Right ventricle myocardium inferior (tissue), 1 donor: ENCODE measurements around the gene MAP2K1. TPM values are rescaled to one million over a fixed set of nuclear protein-coding genes. Genes with fewer than 3 reads are reported as not detected.

Experiments
- ATAC-seq: fragments of 200-7000 bp; cut with Tn5 transposase; one replicate; pipeline ENCODE4 v1.9.1; 2020; ENCODE audit warnings: mild to moderate bottlenecking, moderate library complexity
- DNase-seq: peaks from one replicate; pipeline ENCODE4 v3.0.0; 2021; ENCODE audit errors: missing footprints
- intact Hi-C: fragments of 100-400 bp; cut with DNase I; formaldehyde crosslinking; loops from one replicate; pipeline ENCODE4 v1.11.0; 2022
- total RNA-seq: library from RNA; stranded (reverse); fragmentation: NEBNext Ultra II Directional; extraction: Animal tissue kit (Norgen Biotek cat#: 25700); gene quantifications from one replicate; pipeline ENCODE4 v1.2.1, GENCODE V29; 2021
- donor health status: DM: no; HTN: yes; CAD: no; lungs with severe emphysema.

Gene MAP2K1
- total RNA-seq, 1 donor from 2014 or later, result 47.3 TPM

GRCh38 chr15:66412220-66412619 is 25.5 kb downstream of the MAP2K1 start:
- ATAC-seq, result no peak
- intact Hi-C loops, result no loop called here
- no peak for DNase-seq

- ATAC-seq (no peak), DNase-seq (no peak)
- intact Hi-C loops, result no loop called here
These were observed 26.9 kb downstream of the MAP2K1 start for GRCh38 chr15:66413579-66413978.

GRCh38 chr15:66415360-66415759 is 28.6 kb downstream of the MAP2K1 start:
- intact Hi-C loops, result no loop called here
- DNase-seq, result no peak
- no peak for ATAC-seq

- ATAC-seq (no peak), DNase-seq (no peak)
- intact Hi-C loops, result no loop called here
These were observed 31.0 kb downstream of the MAP2K1 start for GRCh38 chr15:66417736-66418135.

GRCh38 chr15:66419471-66419870 is 32.8 kb downstream of the MAP2K1 start:
- ATAC-seq (no peak), DNase-seq (no peak)
- intact Hi-C loops, result no loop called here

GRCh38 chr15:66422347-66422746 is 35.6 kb downstream of the MAP2K1 start:
- DNase-seq (no peak), ATAC-seq (no peak)
- intact Hi-C loops, result no loop called here

GRCh38 chr15:66423149-66423548 is 36.4 kb downstream of the MAP2K1 start:
- intact Hi-C loops, result no loop called here
- DNase-seq (no peak), ATAC-seq (no peak)

GRCh38 chr15:66424963-66425612 is 38.4 kb downstream of the MAP2K1 start:
- intact Hi-C loops, result no loop called here
- ATAC-seq (no peak), DNase-seq (no peak)

- DNase-seq (no peak), ATAC-seq (no peak)
- intact Hi-C loops, result no loop called here
These were observed 39.1 kb downstream of the MAP2K1 start for GRCh38 chr15:66425837-66426236.

GRCh38 chr15:66429117-66429516 is 42.4 kb downstream of the MAP2K1 start:
- intact Hi-C loops, result no loop called here
- ATAC-seq, result no peak
- DNase-seq, result no peak

GRCh38 chr15:66429546-66429945 is 42.8 kb downstream of the MAP2K1 start:
- ATAC-seq (no peak), DNase-seq (no peak)
- intact Hi-C loops, result no loop called here

- DNase-seq (no peak), ATAC-seq (no peak)
- intact Hi-C loops, result no loop called here
These were observed 44.0 kb downstream of the MAP2K1 start for GRCh38 chr15:66430627-66431255.

- no peak for DNase-seq
- ATAC-seq, result no peak
- intact Hi-C loops, result no loop called here
These were observed 47.0 kb downstream of the MAP2K1 start for GRCh38 chr15:66433726-66434125.

GRCh38 chr15:66440501-66440900 is 53.8 kb downstream of the MAP2K1 start:
- intact Hi-C loops, result no loop called here
- ATAC-seq, result no peak

GRCh38 chr15:66452420-66452819 is 65.7 kb downstream of the MAP2K1 start:
- no peak for DNase-seq
- ATAC-seq, result no peak

More at GRCh38 chr15:66440501-66440900, 53.8 kb downstream of the MAP2K1 start:
- no peak for DNase-seq

GRCh38 chr15:66452971-66453580 is 66.4 kb downstream of the MAP2K1 start:
- ATAC-seq (peak; percentile 86), DNase-seq (no peak)
- intact Hi-C loops, result no loop called here

More at GRCh38 chr15:66452420-66452819, 65.7 kb downstream of the MAP2K1 start:
- intact Hi-C loops, result no loop called here

- ATAC-seq, result no peak
- intact Hi-C loops, result no loop called here
- no peak for DNase-seq
These were observed 67.4 kb downstream of the MAP2K1 start for GRCh38 chr15:66454143-66454542.

- intact Hi-C loops, result no loop called here
- ATAC-seq, result no peak
These were observed 69.5 kb downstream of the MAP2K1 start for GRCh38 chr15:66456211-66456610.

GRCh38 chr15:66459818-66460615 is 73.3 kb downstream of the MAP2K1 start:
- DNase-seq, result no peak
- intact Hi-C loops, result no loop called here
- ATAC-seq, result no peak

More at GRCh38 chr15:66456211-66456610, 69.5 kb downstream of the MAP2K1 start:
- no peak for DNase-seq
